Measurements from ENCODE around the gene TENT4B. TPM values are rescaled to one million over a fixed set of nuclear protein-coding genes. Genes with fewer than 3 reads are reported as not detected.

The TENT4B gene
- total RNA-seq, 3 donors from 2014 or later: 10.6 to 20.0 (median 11.5) TPM

- peak in 2 of 3 donors; percentile 19 to 24 for DNase-seq
- no peak for ATAC-seq
- H3K4me1 ChIP-seq (ENCODE audit: low read depth): peaks cover 25% of the 10 kb centered on the region
- intact Hi-C loops (cut with DNase I, micrococcal nuclease): no loop called here
- no peak overlapping the region for H3K4me3 ChIP-seq
- no peaks in the 10 kb centered on the region for H3K36me3 ChIP-seq (ENCODE audit: low read depth)
- TF ChIP-seq CTCF (IDR thresholded peaks at IDR 0.05): no peak
- H3K9me3 ChIP-seq: no peaks in the 10 kb centered on the region
These were observed 116.8 kb downstream of the TENT4B start for GRCh38 chr16:50269769-50270509.

- H3K4me3 ChIP-seq: no peak overlapping the region
- no peaks in the 10 kb centered on the region for H3K9me3 ChIP-seq
- DNase-seq (peak in 2 of 3 donors; percentile 24 to 43), ATAC-seq (no peak)
- H3K4me1 ChIP-seq (ENCODE audit: low read depth): peaks cover 21% of the 10 kb centered on the region
- H3K36me3 ChIP-seq (ENCODE audit: low read depth): no peaks in the 10 kb centered on the region
- intact Hi-C loops (cut with DNase I, micrococcal nuclease): no loop called here
- no peak for TF ChIP-seq CTCF (IDR thresholded peaks at IDR 0.05)
These were observed 117.5 kb downstream of the TENT4B start for GRCh38 chr16:50270510-50271147.

GRCh38 chr16:50271148-50272041, 118.3 kb downstream of the TENT4B start:
- Histone ChIP-seq H3K36me3 (ENCODE audit: low read depth) (no peaks in the 10 kb centered on the region), H3K4me3 (no peak overlapping the region), H3K9me3 (no peaks in the 10 kb centered on the region), H3K4me1 (ENCODE audit: low read depth) (peaks cover 14% of the 10 kb centered on the region)
- ATAC-seq: no peak
- intact Hi-C loops (cut with DNase I, micrococcal nuclease): no loop called here
- DNase-seq: peak in 2 of 3 donors; percentile 24 to 46
- no peak for TF ChIP-seq CTCF (IDR thresholded peaks at IDR 0.05)

GRCh38 chr16:50272111-50272571, 119.0 kb downstream of the TENT4B start:
- intact Hi-C loops (cut with DNase I, micrococcal nuclease): no loop called here

More at GRCh38 chr16:50272111-50272571, 119.0 kb downstream of the TENT4B start:
- no peak for TF ChIP-seq CTCF (IDR thresholded peaks at IDR 0.05)
- DNase-seq (peak in 2 of 3 donors; percentile 24 to 53), ATAC-seq (no peak)
- Histone ChIP-seq H3K4me1 (ENCODE audit: low read depth) (peaks cover 7% of the 10 kb centered on the region), H3K4me3 (no peak overlapping the region), H3K36me3 (ENCODE audit: low read depth) (no peaks in the 10 kb centered on the region), H3K9me3 (no peaks in the 10 kb centered on the region)

Data from mucosa of descending colon (tissue), 3 donors.